Bronchial epithelial cell (primary cell): ENCODE data around the gene LAMA4. TPM values are rescaled to one million over a fixed set of nuclear protein-coding genes. Genes with fewer than 3 reads are reported as not detected.

ENCODE experiments used
- DNase-seq: peaks from one replicate; pipeline ENCODE4 v3.0.0-alpha.2; 2010; ENCODE audit warnings: low read depth
- FAIRE-seq: peaks from 2 replicates; lab custom pipeline; 2011; peaks lifted over from hg19 to GRCh38; lab: Jason Lieb, UNC
- H3K27me3 ChIP-seq: 2 replicates; pipeline ENCODE4 v1.5.1; 2011; ENCODE audit warnings: low read length; ENCODE audit not compliant: control insufficient read depth, insufficient read depth
- H3K36me3 ChIP-seq: 2 replicates; pipeline ENCODE4 v1.5.1; 2011; ENCODE audit warnings: low read length; ENCODE audit not compliant: control insufficient read depth, insufficient read depth
- H3K4me3 ChIP-seq: 2 replicates; pipeline ENCODE4 v1.5.1; 2011; ENCODE audit warnings: mild to moderate bottlenecking, low read depth, low read length, control low read depth
- total RNA-seq: library from RNA; depleted of rRNA; stranded (reverse); fragments of >200 nt; gene quantifications from 2 replicates; pipeline ENCODE4 v1.2.1, GENCODE V29; 2014
- TF ChIP-seq, protein P1 (sequence below): IDR thresholded peaks from 2 replicates; pipeline ENCODE4 v1.5.1; 2011; ENCODE audit warnings: mild to moderate bottlenecking, moderate library complexity, low read length, control low read depth, inconsistent platforms; ENCODE audit not compliant: insufficient read depth, severe bottlenecking

Gene LAMA4, protein sequence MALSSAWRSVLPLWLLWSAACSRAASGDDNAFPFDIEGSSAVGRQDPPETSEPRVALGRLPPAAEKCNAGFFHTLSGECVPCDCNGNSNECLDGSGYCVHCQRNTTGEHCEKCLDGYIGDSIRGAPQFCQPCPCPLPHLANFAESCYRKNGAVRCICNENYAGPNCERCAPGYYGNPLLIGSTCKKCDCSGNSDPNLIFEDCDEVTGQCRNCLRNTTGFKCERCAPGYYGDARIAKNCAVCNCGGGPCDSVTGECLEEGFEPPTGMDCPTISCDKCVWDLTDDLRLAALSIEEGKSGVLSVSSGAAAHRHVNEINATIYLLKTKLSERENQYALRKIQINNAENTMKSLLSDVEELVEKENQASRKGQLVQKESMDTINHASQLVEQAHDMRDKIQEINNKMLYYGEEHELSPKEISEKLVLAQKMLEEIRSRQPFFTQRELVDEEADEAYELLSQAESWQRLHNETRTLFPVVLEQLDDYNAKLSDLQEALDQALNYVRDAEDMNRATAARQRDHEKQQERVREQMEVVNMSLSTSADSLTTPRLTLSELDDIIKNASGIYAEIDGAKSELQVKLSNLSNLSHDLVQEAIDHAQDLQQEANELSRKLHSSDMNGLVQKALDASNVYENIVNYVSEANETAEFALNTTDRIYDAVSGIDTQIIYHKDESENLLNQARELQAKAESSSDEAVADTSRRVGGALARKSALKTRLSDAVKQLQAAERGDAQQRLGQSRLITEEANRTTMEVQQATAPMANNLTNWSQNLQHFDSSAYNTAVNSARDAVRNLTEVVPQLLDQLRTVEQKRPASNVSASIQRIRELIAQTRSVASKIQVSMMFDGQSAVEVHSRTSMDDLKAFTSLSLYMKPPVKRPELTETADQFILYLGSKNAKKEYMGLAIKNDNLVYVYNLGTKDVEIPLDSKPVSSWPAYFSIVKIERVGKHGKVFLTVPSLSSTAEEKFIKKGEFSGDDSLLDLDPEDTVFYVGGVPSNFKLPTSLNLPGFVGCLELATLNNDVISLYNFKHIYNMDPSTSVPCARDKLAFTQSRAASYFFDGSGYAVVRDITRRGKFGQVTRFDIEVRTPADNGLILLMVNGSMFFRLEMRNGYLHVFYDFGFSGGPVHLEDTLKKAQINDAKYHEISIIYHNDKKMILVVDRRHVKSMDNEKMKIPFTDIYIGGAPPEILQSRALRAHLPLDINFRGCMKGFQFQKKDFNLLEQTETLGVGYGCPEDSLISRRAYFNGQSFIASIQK (N-terminal part only)
- 0.38 and 5.5 TPM in 2 replicates for total RNA-seq

DNA sequence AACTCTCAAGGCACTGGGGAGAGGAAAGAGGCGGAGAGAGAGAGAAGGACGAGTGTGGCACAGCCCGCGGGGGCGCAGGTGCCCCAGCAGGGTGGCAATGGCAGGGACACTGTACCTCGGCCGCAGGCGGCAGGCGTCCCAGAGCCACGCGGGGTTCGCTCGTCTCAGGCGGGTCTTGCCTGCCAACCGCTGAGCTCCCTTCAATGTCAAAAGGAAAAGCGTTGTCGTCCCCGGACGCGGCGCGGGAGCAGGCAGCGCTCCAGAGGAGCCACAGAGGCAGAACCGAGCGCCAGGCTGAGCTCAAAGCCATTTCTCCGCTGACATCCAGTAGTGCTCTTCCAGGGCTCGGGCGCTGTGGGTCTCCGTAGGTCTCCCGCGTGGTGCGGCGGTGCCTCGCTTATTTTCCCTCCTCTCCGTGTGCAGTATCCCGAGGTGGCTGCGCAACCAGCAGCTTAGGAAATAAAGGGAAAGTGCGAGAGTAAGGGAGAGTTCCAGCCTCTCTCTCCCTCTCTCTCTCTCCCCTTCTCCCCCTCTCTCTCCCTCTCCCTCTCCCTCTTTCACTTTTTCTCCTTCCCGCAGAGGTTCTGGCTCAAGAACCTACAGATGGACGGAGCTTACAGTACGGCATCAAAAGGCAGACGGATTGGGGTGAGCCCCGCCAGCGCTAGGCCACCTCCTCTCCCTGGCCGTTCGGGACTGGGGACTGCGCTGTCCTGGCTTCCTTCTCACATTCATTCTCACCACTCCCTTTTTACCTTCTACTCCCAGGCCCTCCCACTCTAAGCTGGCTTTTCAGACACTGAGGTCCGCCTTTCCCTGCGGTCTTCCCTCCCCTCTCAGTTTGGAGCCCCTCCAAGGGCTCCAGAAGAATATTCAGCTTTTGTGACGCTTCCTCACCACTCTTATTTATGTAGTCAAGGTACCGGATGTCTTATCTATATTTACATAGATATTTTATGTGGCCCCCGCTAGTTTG, at the start of gene LAMA4:
LAMA4 (minus strand) TSS at position 727 of the 976 bp plus-strand sequence; CDS start at position 310, 417 bp downstream.
- TF ChIP-seq, protein P1, sequence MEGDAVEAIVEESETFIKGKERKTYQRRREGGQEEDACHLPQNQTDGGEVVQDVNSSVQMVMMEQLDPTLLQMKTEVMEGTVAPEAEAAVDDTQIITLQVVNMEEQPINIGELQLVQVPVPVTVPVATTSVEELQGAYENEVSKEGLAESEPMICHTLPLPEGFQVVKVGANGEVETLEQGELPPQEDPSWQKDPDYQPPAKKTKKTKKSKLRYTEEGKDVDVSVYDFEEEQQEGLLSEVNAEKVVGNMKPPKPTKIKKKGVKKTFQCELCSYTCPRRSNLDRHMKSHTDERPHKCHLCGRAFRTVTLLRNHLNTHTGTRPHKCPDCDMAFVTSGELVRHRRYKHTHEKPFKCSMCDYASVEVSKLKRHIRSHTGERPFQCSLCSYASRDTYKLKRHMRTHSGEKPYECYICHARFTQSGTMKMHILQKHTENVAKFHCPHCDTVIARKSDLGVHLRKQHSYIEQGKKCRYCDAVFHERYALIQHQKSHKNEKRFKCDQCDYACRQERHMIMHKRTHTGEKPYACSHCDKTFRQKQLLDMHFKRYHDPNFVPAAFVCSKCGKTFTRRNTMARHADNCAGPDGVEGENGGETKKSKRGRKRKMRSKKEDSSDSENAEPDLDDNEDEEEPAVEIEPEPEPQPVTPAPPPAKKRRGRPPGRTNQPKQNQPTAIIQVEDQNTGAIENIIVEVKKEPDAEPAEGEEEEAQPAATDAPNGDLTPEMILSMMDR, result no peak
- no peaks in the 10 kb centered on the region for H3K27me3 ChIP-seq
- FAIRE-seq, result no peak
- H3K4me3 ChIP-seq, result peak within 1 kb of the TSS; percentile 46
- no peaks in the 10 kb centered on the region for H3K36me3 ChIP-seq
- DNase-seq, result no peak

DNA sequence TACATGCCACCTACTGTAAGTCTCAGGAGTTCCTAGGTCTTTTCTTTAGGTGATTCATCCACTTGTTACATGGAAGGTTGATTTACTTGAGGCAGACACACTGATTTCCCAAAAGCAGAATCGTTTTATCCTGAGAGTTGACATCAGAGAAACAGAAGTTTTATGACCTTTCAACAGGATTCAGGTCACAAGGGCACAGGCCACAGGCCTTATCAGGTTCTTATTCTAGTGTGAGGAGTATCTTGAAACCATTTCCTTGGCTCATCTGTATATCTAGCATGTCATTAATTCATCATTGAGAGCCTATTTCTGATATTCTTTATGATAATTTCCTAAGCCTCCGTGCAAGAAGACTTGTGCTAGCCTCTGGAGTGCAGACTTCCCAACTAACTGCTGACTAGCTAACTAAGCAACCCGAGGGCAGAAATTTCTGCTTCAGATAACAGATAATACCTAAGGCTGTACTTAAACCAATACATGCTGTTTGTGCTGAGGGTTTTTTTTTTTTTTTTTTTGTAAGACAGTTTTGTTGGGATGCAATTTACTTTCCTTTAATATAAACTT, 47.9 kb upstream of the LAMA4 start:
- TF ChIP-seq, protein P1, result no peak
- H3K4me3 ChIP-seq, result no peak overlapping the region
- DNase-seq (no peak), FAIRE-seq (no peak)
- no peaks in the 10 kb centered on the region for H3K27me3 ChIP-seq
- H3K36me3 ChIP-seq, result no peaks in the 10 kb centered on the region

- FAIRE-seq, result no peak
- no peak for DNase-seq
- TF ChIP-seq, protein P1, result no peak
- H3K36me3 ChIP-seq, result no peaks in the 10 kb centered on the region
- H3K4me3 ChIP-seq, result no peak overlapping the region
- H3K27me3 ChIP-seq, result no peaks in the 10 kb centered on the region
Measured at GRCh38 chr6:112300896-112301295, 46.5 kb upstream of the LAMA4 start.

DNA sequence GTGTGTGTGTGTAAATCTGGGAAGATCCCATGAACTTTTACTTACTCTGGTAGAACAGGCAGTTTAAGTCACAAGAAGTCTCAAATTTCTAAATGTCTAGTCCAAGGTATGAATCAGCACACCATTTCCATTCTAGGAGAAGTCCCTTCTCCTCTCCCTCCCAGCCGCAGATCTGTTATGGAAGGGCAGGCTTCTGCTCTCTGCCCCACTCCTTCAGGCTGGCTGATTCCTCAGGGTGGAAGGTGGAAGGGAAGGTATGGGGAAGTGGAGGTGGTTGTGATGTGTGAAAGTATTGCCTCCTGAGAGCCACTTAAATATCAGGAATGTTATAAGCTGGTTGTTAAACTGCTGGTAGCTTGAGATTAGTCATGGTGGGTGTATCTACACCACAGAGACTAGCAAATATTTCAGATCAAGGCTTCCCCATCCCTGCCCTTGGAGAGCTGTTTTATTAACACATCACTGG, 44.5 kb upstream of the LAMA4 start:
- Histone ChIP-seq H3K27me3 (no peaks in the 10 kb centered on the region), H3K36me3 (no peaks in the 10 kb centered on the region), H3K4me3 (no peak overlapping the region)
- DNase-seq (peak; percentile 90), FAIRE-seq (no peak)
- TF ChIP-seq, protein P1, result no peak
